ENCODE measurements around the gene XPNPEP2.

XPNPEP2 gene

DNA sequence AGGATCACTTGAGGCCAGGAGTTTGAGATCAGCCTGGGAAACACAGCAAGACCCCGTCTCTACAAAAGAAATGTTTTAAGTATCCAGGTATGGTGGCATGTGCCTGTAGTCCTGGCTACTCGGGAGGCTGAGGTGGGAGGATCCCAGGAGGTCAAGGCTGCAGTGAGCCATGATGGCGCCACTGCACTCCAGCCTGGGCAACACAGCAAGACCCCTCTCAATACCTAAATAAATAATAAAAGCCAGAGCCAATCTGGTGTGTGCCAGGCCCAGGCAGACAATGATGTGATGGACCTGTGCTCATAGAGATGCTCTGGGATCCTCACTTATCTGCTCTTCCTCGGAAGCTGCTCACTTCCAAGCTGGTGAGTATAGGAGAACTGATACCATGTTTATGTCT, 22.8 kb downstream of the XPNPEP2 start:
- Histone ChIP-seq H3K4me3 (no peak overlapping the region), H3K36me3 (no peaks in the 10 kb centered on the region), H3K27ac (no peak overlapping the region), H3K4me1 (peaks cover 58 to 85% (median 67%) of the 10 kb centered on the region in 10 experiments), H3K9ac (no peak overlapping the region), H3K4me2 (peak overlapping the region in 2 of 11 experiments; percentile 69 to 81; a peak in 4 of 22 replicates), H3K27me3 (peaks cover 54 to 99% (median 90%) of the 10 kb centered on the region in 11 experiments), H4K20me1 (no peaks in the 10 kb centered on the region; a peak in 1 of 22 replicates), H3K9me3 (replicated peaks in 1 of 11) (no peaks in the 10 kb centered on the region)
- no peak for TF ChIP-seq Cebpa-rat (IDR thresholded peaks at IDR 0.05)

DNA sequence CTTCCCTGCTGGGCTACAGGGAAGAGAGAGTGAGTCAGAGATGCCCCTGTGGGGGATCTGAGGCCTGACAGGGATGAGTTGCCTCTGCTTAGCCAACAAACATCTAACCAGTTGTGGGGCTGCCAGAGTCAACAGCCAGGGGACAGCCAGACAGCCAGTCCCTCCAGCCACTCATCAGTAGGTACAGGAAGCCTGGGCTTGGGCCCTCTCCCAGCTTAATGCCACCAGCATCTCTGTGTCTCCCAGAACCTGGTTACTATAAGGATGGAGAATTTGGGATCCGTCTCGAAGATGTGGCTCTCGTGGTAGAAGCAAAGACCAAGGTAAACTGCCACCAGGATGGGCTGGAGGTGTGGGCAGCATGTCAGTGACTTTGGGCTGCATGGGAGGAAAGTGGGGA, 23.7 kb downstream of the XPNPEP2 start:
- no peaks in the 10 kb centered on the region for H3K9me3 ChIP-seq (replicated peaks in 1 of 11)
- no peak overlapping the region for H3K9ac ChIP-seq

DNA sequence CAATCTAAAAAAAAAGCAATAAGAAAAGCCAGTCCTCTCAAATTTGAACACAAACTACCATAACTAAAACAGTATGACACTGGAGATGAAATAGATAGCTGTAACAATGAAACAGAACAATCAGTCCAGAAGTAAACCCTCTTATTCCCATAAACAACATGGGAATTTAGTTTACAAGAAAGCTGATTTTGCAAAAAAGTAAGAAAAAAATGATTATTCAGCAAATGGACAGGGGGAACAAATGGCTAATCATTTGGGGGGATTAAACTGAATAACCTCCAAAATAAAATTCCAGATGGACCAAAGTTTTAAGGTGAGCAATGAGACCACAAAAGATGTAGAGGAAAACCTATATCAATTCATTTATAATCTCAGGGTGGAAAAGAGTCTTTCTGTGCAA, 24.9 kb downstream of the XPNPEP2 start:
- Histone ChIP-seq H3K9me3 (replicated peaks in 1 of 11) (no peaks in the 10 kb centered on the region), H3K4me3 (no peak overlapping the region), H3K9ac (no peak overlapping the region), H3K27ac (no peak overlapping the region), H3K36me3 (no peaks in the 10 kb centered on the region), H3K27me3 (peaks cover 48 to 100% (median 84%) of the 10 kb centered on the region in 11 experiments), H3K4me1 (peaks cover 54 to 82% (median 65%) of the 10 kb centered on the region in 10 experiments), H4K20me1 (no peaks in the 10 kb centered on the region; a peak in 1 of 22 replicates), H3K4me2 (0 out of 22 replicates have a peak overlapping the region, but pooled peaks of 2 of the 11 experiments have one; percentile 11 to 22)
- no peak for TF ChIP-seq Cebpa-rat (IDR thresholded peaks at IDR 0.05)

More for the DNA sequence above, 23.7 kb downstream of the XPNPEP2 start:
- H3K36me3 ChIP-seq = no peaks in the 10 kb centered on the region
- H3K27me3 ChIP-seq = peaks cover 53 to 99% (median 88%) of the 10 kb centered on the region in 11 experiments
- no peak for TF ChIP-seq Cebpa-rat (IDR thresholded peaks at IDR 0.05)
- no peaks in the 10 kb centered on the region; a peak in 1 of 22 replicates for H4K20me1 ChIP-seq
- H3K4me2 ChIP-seq = peak overlapping the region in 3 of 11 experiments; percentile 4 to 31 (median 14); a peak in 1 of 22 replicates
- no peak overlapping the region for H3K4me3 ChIP-seq
- no peak overlapping the region for H3K27ac ChIP-seq
- peaks cover 54 to 82% (median 65%) of the 10 kb centered on the region in 10 experiments for H3K4me1 ChIP-seq

DNA sequence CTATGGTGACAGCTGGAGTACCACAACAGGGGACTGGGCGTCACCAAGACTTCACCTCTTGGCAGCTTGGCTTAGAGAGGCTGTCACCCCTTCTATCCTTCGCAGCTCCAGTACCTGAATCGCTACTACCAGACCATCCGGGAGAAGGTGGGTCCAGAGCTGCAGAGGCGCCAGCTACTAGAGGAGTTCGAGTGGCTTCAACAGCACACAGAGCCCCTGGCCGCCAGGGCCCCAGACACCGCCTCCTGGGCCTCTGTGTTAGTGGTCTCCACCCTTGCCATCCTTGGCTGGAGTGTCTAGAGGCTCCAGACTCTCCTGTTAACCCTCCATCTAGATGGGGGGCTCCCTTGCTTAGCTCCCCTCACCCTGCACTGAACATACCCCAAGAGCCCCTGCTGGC, 29.4 kb downstream of the XPNPEP2 start:
- TF ChIP-seq Cebpa-rat (IDR thresholded peaks at IDR 0.05) = no peak
- no peaks in the 10 kb centered on the region for H4K20me1 ChIP-seq
- H3K27ac ChIP-seq = peak overlapping the region in 8 of 11 experiments; percentile 46 to 93 (median 68); a peak in 12 of 22 replicates

DNA sequence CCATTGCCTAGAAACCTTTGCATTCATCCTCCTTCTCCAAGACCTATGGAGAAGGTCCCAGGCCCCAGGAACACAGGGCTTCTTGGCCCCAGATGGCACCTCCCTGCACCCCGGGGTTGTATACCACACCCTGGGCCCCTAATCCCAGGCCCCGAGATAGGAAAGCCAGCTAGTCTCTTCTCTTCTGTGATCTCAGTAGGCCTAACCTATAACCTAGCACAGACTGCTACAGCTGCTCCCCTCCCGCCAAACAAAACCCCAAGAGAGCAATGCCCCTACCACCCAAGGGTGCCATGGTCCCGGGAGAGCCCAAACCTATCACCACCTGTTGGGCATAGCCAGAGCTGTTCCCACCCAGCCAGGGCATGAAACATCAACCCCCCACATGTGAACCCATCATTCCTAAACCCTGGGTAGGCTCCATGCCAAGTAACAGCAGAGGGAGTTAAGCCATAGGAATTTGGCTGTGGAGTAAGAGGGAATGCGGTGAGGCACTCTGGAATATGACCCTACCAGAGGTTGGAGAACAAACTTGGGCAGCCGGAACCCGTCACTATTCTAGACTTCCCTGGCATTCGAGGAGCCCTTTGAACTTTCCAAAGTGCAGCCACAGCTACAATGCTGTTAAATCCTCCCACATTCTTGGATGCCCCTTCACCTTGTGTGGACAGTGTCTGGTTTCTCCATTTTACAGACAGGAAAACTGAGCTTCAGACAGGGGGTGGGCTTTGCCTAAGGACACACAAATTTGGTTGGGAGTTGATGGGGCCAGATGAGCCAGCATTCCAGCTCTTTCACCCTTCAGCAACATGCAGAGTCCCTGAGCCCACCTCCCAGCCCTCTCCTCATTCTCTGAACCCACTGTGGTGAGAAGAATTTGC, 30.0 kb downstream of the XPNPEP2 start:
- no peaks in the 10 kb centered on the region for H3K9me3 ChIP-seq (replicated peaks in 1 of 11)
- peak overlapping the region in 6 of 11 experiments; percentile 18 to 57 (median 39); a peak in 7 of 22 replicates for H3K9ac ChIP-seq
- H3K36me3 ChIP-seq = no peaks in the 10 kb centered on the region
- peak overlapping the region in 8 of 11 experiments; percentile 46 to 93 (median 68); a peak in 15 of 22 replicates for H3K27ac ChIP-seq
- H3K4me3 ChIP-seq = no peak overlapping the region
- H4K20me1 ChIP-seq = no peaks in the 10 kb centered on the region
- TF ChIP-seq Cebpa-rat (IDR thresholded peaks at IDR 0.05) = no peak
- peak overlapping the region; percentile 4 to 98 (median 62) for H3K4me2 ChIP-seq
- H3K4me1 ChIP-seq = peaks cover 69 to 93% (median 79%) of the 10 kb centered on the region in 10 experiments
- peaks cover 62 to 100% (median 87%) of the 10 kb centered on the region in 11 experiments for H3K27me3 ChIP-seq

More for the DNA sequence above, 29.4 kb downstream of the XPNPEP2 start:
- Histone ChIP-seq H3K4me3 (no peak overlapping the region), H3K27me3 (peaks cover 66 to 100% (median 87%) of the 10 kb centered on the region in 11 experiments), H3K4me2 (peak overlapping the region in 10 of 11 experiments; percentile 33 to 98 (median 64); a peak in 17 of 22 replicates), H3K4me1 (peaks cover 62 to 87% (median 76%) of the 10 kb centered on the region in 10 experiments), H3K9me3 (replicated peaks in 1 of 11) (no peaks in the 10 kb centered on the region), H3K36me3 (no peaks in the 10 kb centered on the region), H3K9ac (peak overlapping the region in 1 of 11 experiments; percentile 41; a peak in 1 of 22 replicates)

DNA sequence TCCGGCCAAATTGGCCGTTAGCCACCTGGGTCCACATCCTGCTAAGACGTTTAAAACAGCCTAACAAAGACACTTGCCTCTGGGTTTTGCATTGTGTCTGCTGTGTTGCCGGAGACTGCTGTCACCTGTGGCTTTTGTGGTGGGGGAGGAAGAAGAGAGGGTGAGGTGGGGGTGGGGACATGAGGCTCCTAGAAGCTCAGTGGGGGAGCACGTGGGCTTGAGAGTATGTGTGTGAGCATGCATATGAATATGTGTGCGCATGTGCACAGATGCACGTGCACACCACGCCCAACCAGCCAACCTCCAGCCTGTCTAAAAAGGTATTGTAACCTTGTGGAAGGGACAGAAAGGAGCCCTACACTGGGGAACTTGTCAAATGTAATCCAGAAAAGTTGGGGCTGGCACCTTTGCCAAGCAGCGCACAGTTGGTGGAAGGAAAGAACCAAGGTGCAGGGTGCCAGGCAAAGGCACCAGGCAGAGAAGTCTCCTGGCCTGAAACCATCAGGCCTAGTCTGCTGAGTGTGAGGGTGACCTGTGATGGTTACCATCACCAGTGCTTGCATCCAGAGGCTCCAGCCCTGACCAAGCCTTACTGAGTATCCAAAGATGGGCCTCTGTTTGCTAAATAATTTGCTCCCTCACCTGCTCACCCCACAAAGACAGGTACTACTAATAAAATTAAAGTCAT, 30.8 kb downstream of the XPNPEP2 start:
- peaks cover 76 to 96% (median 81%) of the 10 kb centered on the region in 10 experiments for H3K4me1 ChIP-seq
- peak overlapping the region; percentile 4 to 98 (median 62) for H3K4me2 ChIP-seq
- peak overlapping the region in 6 of 11 experiments; percentile 18 to 57 (median 39); a peak in 7 of 22 replicates for H3K9ac ChIP-seq
- H3K27ac ChIP-seq = peak overlapping the region in 8 of 11 experiments; percentile 46 to 93 (median 68); a peak in 16 of 22 replicates
- no peak overlapping the region for H3K4me3 ChIP-seq
- no peak for TF ChIP-seq Cebpa-rat (IDR thresholded peaks at IDR 0.05)
- H3K9me3 ChIP-seq (replicated peaks in 1 of 11) = no peaks in the 10 kb centered on the region
- H4K20me1 ChIP-seq = no peaks in the 10 kb centered on the region
- H3K27me3 ChIP-seq = peaks cover 65 to 100% (median 87%) of the 10 kb centered on the region in 11 experiments
- no peaks in the 10 kb centered on the region for H3K36me3 ChIP-seq

DNA sequence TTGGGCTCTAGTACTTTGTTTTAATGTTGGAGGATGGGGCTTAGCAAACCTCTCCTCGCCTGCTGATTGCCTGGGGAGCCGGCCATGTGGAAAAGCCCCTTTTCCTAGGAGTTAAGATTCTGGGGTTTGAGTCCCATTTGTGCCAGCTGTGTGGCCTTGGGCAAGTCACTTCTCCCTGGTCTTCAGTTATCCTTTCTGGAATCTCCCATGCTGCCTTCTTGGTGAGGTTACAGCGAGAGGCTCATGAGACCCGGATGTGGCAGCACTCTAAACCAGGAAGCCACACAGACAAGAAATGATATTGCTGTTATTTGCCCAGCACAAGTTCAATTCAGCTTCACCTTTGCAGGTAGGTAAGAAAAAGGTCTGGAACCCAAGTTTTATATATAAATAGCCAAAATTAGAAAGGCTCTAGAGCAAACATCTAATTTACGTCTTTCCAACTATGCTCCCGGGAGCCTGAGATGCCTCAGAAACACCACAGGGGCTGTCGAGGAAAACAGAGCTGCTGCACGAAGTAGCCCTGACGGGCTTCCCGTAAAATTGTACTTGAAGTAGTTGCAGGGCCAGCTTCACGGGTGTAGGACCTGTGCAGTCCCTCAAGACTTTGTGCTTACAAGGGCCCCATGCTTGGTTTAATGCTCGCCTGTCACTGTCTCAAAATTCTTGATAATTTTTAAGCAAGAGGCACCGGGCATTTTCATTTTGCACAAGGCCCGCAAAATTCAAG, 32.7 kb downstream of the XPNPEP2 start:
- H3K4me2 ChIP-seq = peak overlapping the region; percentile 65 to 98 (median 79)
- no peaks in the 10 kb centered on the region for H3K9me3 ChIP-seq (replicated peaks in 1 of 11)
- H3K27ac ChIP-seq = peak overlapping the region; percentile 55 to 93 (median 86); a peak in 21 of 22 replicates
- no peaks in the 10 kb centered on the region for H3K36me3 ChIP-seq
- H3K4me1 ChIP-seq = peaks cover 88 to 99% (median 93%) of the 10 kb centered on the region in 10 experiments
- TF ChIP-seq Cebpa-rat (IDR thresholded peaks at IDR 0.05) = no peak
- no peak overlapping the region for H3K4me3 ChIP-seq
- no peaks in the 10 kb centered on the region for H4K20me1 ChIP-seq
- peak overlapping the region; percentile 20 to 80 (median 37); a peak in 15 of 22 replicates for H3K9ac ChIP-seq
- H3K27me3 ChIP-seq = peaks cover 62 to 99% (median 85%) of the 10 kb centered on the region in 11 experiments

DNA sequence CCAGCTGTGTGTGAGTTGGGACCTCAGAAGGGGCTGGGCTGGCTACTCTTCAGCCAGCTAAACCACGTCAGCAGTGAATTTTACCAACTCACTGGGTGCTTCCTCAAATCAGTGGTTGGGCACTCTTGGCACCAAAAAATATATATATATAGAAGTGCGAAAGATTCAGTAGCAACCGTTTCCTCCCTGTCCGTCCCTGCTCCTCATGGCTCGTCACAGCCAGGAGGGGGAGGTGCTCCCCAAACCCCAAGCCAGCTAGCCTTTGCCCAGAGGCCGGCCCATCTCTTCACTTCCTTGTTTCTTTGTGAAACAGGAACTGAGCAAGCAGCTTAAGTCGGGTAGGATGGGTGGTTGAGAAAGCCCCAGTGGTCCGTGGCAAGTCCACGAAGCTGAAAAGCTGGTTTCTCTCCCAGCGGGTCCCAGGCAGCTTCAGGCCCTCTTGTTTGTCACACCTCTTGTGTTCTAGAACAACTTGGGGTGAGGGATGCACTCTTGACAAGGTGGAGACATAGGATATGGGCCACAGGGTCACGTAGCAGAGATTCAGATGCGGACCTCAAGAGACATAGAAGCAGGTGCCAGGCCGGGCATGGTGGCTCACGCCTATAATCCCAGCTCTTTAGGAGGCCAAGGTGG, 34.1 kb downstream of the XPNPEP2 start:
- Histone ChIP-seq H3K36me3 (no peaks in the 10 kb centered on the region), H3K27ac (peak overlapping the region; percentile 84 to 93 (median 88)), H4K20me1 (no peaks in the 10 kb centered on the region), H3K4me3 (no peak overlapping the region), H3K4me1 (peaks cover 86 to 100% (median 97%) of the 10 kb centered on the region in 10 experiments), H3K4me2 (peak overlapping the region; percentile 73 to 98 (median 85)), H3K27me3 (peaks cover 66 to 99% (median 92%) of the 10 kb centered on the region in 11 experiments), H3K9ac (peak overlapping the region; percentile 66 to 82 (median 76)), H3K9me3 (replicated peaks in 1 of 11) (no peaks in the 10 kb centered on the region)
- peak in 3 of 11 experiments; percentile 31 to 57 (median 42); a peak in 2 of 22 replicates for TF ChIP-seq Cebpa-rat (IDR thresholded peaks at IDR 0.05)

All from BLaER1 treated with 17β-estradiol and CSF1 and Interleukin-3, amounts not matched to agents 10 nM and 100 nM (cell line).